ENCODE data around the gene AGPAT3.
"Not testable (repeated sequence)": the region's sequence is repeated elsewhere in the genome, so short reads cannot be mapped to it uniquely, and the experiment has no call there.

Gene AGPAT3, protein sequence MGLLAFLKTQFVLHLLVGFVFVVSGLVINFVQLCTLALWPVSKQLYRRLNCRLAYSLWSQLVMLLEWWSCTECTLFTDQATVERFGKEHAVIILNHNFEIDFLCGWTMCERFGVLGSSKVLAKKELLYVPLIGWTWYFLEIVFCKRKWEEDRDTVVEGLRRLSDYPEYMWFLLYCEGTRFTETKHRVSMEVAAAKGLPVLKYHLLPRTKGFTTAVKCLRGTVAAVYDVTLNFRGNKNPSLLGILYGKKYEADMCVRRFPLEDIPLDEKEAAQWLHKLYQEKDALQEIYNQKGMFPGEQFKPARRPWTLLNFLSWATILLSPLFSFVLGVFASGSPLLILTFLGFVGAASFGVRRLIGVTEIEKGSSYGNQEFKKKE

DNA sequence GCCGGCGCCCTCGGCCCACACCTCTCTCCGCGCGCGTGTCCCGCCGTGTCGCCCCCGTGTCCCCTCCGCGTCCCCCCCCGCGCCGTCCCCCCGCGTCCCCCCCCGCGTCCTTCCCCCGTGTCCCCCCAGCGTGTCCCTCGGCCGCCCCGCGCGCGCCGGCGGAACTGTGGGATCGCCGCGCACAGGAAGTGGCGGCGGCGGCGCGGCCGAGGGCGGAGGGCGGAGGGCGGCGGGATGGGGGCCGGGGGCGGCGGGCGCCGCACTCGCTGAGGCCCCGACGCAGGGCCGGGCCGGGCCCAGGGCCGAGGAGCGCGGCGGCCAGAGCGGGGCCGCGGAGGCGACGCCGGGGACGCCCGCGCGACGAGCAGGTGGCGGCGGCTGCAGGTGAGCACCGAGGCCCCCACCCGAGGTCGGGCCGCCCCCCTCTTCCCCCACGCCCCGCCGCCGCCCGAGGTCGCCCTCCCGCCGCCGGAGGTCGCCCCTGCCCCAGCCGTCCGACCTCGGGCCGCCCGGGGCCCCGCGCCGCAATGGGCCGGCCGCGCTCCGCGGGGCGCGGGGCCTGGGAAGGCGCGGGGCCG lies at the start of gene AGPAT3:
TSS of gene AGPAT3 (plus strand) at position 262 of the 578 bp plus-strand sequence. CDS start 94,459 bp downstream, outside the sequence.
- no peak for DNase-seq (ENCODE audit: low read depth)

DNA sequence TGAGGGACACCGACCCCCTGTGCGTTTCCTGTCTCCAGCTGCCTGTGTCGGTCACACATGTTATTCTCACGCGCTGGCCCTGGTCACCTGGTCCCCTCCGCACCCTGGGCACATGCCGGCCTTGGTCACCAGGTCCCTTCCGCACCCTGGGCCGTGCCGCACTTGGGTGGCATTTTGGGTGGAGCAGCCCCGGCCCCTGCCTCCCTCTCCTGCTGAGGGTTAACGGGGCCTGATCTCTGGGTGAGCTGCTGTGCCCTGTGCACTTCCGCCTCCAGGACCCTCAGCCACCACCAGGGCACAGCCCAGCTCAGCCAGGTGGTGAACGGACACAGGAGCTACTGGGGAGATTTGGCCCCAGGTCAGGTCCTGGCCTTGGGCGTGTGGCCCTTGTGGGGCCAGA lies 49.0 kb upstream of the AGPAT3 start:
- DNase-seq (ENCODE audit: low read depth): no peak

DNA sequence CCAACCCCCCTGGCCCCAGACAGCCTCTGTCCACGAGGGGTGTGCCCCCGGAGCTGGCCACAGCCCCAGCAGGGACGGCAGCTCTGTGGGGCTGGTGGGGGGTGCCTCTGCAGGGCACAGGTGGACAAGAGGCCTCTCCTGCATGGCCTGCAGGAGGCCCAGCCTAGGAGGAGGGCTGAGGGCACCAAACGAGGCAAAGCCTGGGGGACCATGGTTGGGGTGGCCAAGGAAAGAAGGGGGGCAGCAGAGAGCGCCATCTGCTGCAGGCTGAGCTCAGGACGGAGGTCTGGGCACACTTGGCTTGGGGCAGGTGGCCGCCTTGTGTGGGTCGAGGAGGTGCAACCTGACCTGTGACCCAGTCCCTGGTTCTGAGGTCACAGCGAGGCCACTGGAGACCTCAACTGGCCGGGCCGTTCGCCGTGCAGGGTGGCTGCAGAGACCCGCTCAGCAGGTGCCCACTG lies 48.4 kb upstream of the AGPAT3 start:
- no peak for DNase-seq (ENCODE audit: low read depth)

DNA sequence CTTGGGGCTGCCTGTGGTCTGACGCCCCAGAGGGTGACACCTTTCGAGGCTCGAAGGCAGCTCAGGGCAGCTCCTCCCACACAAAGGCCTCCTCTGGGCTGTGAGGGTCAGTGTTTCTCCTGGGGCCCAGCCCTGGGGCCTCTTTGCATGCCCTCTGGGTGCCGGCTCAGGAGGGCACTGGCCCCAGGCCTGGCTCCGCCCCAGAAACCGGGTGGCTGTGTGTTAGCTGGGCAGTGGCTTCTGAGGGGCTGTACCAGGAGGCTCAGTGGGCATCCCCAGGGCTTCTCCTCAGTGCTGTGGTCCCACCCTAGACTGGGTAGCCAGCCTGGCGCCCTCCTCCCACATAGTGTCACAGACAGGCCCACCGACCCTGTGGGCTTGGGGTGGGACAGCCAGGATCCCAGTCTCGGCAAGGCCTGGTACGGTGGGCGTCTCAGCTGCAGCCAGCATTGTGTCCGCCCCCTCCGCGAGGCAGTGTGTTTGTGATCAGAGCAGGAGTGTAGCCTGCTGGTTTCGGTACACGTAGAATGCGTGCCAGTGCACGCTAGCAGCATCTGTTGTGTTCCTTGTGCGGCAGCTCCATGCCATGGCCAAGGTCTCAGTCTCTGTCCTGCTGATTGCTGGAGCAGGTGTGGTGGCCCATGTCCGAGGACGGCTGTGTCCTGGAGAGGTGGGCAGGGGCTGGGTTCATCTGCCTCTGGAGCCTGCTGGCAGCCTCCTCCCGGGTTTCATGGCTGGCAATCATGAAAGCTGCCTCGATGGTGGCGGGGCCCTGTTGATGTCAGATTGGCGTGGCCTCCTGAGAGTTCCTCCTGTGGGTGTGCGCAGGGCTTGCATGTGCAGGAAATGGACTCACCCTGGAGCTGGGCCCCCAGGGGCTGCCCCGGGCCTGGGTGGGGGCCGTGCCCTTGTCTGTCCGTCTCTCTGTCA lies 47.6 kb upstream of the AGPAT3 start:
- no peak for DNase-seq (ENCODE audit: low read depth)

DNA sequence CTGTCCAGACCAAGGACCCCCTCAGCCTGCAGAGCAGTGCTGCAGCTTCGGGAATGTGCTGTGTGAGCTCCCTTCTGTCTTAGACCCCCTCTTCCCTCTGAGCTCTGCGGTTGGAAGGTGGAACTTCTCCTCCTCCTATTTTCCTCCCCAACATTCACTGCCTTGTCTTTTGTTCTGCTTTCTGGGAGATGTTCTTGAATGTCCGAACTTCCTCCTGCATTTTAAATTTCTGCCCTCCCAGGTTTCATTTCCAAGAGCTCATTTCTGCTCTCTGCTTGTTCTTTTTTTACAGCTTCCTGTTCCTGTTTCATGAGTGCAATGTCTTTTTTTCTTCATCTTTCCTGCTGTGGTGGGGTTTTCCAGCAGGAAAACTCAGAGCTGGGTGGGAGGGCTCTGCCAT lies 46.3 kb upstream of the AGPAT3 start:
- DNase-seq (ENCODE audit: low read depth): no peak

DNA sequence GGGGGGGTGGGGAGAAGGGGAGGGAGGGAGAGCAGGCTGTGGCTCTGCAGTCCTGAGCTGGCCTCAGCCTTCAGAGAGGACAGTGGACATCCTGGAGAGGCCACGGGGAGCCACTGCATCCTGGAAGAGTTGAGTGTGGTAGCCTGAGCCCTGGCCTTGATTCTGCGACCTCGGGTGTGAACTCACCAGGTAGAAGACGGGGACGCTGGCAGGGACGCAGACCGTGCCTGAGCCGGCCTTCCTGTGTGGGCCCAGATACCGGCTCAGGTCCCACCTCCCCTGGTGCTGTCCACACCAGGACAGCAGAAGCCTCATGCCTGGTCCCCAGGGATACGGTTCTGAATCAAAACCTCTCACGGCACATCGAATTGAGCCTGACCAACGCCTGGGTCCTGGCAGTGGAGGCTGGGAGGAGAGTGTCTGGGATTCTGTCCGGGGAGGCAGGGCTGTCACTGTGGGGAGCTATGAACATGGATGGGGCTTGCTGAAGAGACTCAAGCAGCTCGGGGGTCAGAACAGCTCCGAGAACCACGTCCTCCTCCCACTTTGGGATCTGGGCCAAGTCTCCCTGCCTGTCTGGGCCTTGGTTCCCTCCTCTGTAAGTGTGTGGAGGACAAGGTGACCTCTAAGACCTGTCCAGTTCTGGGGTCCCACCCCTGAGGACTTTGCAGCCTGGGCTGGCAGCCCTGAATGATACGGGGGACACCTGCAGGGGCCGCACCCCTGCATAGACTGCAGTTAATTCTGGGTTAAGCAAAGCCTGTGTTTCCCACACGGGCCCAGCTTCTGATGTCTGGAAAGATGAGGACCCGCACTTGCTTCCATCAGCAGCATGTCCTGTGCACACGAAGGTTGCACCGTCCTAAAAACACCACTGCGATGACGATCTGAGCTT lies 45.3 kb upstream of the AGPAT3 start:
- DNase-seq (ENCODE audit: low read depth): no peak

DNA sequence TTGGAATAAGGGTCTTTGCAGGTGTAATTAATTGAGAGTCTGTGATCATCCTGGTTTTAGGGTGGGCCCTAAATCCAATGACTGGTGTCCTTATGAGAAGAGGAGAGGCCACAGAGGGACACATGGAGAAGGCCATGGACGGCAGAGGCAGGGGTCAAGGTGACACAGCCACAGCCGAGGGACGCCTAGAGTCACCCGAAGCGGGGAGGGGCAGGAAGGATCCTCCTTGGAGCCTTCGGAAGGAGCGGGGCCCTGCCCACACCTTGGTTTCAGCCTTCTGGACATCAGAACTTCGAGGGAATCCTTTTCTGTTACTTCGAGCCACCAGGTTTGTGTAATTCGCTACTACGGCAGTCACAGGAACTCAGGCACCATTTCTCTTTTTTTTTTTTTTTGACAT lies 44.6 kb upstream of the AGPAT3 start:
- DNase-seq (ENCODE audit: low read depth): no peak

DNA sequence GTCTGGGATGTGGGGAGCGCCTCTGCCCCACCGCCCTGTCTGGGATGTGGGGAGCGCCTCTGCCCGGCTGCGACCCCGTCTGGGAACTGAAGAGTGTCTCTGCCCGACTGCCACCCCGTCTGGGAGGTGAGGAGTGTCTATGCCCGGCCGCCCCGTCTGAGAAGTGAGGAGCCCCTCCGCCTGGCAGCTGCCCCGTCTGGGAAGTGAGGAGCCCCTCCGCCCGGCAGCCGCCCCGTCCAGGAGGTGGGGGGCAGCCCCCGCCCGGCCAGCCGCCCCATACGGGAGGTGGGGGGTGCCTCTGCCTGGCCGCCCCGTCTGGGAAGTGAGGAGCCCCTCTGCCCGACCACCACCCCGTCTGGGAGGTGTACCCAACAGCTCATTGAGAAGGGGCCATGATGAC lies 42.9 kb upstream of the AGPAT3 start:
- not testable (repeated sequence) for DNase-seq (ENCODE audit: low read depth)

DNA sequence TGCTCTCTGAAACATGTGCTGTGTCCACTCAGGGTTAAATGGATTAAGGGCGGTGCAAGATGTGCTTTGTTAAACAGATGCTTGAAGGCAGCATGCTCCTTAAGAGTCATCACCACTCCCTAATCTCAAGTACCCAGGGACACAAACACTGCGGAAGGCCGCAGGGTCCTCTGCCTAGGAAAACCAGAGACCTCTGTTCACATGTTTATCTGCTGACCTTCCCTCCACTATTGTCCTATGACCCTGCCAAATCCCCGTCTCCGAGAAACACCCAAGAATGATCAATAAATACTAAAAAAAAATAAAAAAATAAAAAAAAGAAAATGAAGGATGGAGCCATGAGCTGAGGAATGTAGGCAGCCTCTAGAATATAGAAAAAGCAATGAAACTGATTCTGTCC lies 42.3 kb upstream of the AGPAT3 start:
- DNase-seq (ENCODE audit: low read depth): not testable (repeated sequence)

DNA sequence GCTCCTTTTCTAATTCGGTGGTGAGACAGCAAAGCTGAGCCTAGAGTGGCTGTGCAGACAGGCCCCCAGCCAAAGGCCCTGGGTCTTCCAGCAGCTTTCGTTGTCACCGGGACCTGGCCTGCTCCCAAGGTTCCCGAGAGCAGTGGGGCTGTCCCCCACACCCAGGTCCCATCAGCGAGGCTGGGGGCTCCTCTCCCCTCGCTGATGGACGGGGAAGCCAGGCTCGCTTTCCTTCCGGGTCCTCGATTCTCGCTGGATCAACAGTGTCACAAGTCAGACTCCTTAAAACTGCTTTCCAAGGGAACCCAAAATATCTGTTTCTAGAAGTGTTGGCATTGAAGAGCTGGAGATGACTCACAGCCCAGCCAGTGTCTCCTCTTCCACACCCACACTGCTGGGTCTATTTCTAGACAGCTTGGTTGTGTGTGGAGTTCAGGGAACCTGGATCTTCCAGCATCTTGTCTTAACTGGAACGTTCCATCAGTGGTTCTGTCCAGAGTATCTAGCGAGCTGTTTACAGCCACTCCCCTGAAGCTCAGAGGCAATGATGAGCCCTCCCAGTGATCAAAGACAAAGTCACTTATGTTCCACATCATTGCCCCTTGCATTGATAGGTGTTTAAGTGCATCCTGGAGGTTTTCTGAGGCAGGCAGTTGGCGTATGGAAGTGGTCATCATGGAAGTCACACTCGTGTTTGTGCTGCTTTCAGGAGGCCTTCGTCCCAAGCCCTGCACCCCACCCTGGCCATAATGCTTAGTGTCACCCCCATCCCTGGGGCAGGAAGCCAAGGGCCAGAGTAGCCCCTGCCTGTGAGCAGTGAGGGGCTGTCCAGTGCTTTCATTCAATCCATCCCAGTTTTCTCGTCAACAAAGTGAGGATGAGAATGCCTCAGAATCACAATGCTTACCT lies 40.4 kb upstream of the AGPAT3 start:
- DNase-seq (ENCODE audit: low read depth): no peak

DNA sequence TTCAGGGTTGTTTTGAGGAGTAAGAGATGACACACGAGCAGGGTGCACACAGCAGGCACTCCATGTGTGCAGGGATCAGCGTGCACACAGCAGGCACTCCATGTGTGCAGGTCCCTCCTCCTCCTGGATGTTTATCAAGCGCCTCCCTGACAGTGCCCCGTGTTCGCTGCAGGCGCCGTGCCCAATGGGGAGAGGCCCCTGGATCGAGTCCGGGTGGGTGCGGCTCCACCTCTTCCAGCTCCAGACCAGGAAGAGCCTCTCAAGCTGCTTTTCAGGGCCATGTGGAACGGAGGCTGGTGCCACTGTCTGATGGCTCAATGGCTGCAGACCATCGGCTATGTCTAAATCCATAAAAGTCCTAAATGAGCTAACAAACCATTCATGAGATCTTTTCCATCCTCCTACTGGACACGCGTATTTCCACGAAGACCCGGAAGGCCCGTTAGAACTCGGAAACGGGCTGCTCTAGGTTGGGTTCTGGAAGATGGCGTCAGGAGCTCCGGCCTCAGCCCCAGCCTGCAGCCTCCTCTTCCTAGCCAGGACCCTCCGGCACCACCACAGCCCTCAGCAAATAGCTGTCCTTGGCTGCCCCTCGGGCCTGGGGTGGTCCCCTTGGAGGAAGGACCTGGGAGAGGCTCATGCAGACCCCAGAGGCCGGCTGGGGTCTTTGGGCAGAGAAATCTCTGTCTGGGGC lies 39.6 kb upstream of the AGPAT3 start:
- no peak for DNase-seq (ENCODE audit: low read depth)

DNA sequence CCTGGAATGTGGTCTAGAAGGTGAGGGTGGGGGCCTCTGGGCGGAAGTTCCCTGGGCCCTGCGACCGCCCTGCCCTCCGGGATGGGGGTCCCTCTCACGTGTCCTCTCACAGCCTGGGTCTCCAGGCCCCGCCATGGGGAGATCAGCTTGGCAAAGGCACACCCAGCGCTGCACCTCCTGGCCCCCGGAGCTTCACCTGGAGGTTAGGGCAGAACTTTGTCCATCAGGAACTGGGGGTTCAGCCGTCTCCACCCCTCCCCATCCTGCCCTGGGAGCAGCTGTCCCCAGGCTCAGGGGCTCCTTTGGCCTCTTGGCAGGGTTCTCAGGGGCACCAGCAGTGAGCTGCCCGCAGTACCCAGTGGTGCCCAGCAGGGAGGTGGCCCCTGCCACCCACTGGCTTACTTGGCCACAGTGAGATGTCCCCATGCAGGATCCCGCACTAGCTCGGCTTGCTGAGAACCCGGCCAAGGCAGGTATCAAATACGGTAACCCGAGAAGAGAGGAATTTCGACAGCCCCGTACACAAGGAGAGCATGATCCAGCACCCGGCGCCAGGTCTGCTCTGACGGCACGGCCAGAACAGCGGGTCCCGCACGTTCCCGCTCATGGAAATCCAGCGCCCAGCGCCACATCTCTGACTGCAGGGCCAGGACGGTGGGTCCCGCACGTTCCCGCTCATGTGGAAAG lies 38.9 kb upstream of the AGPAT3 start:
- no peak for DNase-seq (ENCODE audit: low read depth)

DNA sequence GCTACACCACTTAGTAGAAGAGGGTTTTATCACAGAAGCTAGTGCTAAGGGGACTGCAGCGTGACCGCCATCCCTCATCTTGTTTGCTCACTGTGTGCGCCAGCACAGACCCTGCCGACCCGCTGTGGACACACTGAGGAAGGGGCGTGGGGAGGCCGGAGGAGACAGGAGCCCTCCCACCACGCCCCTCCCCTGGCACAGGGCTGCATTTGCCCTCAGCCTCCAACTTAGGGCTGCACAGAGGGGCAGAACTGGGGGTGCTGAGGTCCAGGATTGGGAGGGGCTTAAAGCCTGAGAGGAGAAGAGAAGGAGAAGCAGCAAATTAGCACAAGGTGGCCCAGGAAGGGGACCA lies 38.4 kb upstream of the AGPAT3 start:
- DNase-seq (ENCODE audit: low read depth): no peak

DNA sequence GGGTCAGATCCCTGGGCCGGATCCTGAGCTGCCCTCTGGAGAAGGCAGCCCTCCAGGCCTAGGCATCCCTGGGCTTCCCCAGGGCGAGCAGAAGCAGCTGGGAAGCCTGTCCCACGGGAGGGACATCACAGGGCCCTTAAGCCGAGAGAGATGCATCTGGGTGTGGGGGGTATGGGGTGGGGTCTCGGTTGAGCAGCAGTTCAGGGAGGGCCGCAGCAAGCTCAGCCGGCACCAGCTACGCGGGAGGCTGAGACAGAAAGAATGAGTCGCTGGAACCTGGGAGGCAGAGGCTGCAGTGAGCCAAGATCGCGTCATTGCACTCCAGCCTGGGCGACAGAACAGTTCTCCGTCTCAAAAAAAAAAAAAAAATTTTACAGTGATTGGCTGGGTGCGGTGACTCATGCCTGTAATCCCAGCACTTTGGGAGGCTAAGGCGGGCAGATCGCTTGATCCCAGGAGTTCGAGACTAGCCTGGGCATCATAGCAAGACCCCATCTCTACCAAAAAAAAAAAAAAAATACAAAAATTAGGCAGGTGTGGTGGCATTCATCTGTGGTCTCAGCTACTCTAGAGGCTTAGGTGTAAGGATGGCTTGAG lies 37.9 kb upstream of the AGPAT3 start:
- no peak for DNase-seq (ENCODE audit: low read depth)

DNA sequence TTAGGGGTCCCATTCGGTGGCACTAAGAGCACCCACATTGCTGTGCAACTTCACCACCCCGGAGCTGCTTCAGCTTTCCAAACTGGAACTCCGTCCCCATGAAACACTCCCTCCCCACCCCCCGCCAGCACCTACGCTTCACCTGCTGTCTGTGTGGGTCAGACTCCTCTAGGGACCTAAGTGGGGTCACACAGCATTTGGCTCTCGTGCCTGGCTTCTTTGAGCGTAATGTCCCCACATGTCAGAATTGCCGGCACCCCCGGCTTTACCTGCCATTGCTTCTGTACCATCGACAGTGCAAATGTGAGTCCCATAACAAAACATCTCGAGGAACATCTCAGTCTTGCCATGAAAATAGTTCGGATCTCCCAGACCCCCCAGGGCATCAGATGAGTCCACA lies 35.9 kb upstream of the AGPAT3 start:
- no peak for DNase-seq (ENCODE audit: low read depth)

DNA sequence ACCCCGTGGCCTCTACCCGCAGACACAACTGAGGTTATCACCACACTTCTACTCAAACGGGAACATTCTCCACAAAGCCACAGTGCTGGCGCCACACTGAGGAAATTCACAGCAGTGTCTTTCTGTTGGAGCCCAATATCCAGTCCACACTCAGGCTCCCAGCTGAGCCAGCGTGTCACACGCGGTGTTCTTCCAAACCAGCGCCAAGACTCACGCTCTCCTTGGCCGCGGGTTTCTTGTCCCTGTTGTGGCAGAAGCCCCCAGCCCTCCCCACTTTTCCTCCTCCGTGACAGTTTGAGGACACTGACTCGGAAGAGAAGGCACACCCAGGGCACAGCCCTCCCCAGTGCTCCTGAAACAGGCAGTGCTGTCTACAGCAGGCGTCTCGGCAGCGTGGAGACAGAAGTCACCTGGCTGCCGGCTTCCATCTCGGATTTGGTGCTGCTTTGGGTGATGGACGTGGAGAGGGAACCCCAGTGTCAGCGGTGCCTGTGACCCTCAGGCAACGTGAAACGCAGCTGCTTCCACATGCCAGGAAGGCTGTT lies 35.4 kb upstream of the AGPAT3 start:
- DNase-seq (ENCODE audit: low read depth): no peak

DNA sequence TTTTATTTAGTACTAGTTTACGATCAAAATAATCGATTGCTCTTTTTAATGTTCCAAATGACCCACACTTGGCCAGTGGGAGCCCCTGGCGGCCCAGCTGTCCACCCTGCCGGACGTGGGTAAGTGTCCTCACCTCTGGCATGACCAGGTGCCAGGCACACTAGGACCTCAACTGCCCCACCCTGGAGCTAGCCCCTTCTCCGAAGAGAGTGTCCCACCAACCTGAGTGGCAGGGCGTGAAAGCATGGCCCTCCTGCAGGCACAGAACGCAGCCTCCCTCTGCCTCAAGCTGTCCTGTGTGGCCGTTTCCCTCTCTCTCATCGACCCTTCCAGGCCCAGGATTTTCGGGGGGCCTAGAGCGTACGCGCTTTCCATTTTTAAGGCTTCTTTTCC lies 32.9 kb upstream of the AGPAT3 start:
- DNase-seq (ENCODE audit: low read depth): no peak

DNA sequence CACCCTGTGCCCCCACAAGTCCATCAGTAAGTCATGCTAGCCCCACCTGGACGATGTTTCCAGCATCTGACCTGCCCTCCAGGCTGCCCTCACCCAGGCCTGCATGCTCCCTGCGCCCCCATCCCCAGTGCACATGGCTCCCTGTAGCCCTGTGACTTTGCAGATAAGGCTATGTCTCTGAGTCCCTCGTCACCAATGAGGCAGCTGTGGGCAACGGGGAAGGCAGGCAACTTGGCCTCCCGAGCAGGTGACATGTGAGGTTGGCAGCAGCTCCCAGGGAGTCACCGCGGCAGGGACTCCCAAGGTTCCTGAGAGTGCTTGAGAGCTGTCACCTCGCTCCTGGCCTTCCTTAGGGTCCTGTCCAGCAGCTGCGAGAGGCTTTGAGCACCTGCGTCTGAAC lies 32.4 kb upstream of the AGPAT3 start:
- DNase-seq (ENCODE audit: low read depth): no peak
